Activated CD4-positive, alpha-beta T cell treated with anti-CD3 and anti-CD28 coated beads, Interleukin-2, amount 10 ng/mL, durations not matched to agents 7 days and 5 days (primary cell): ENCODE results near the gene STK4. TPM values are rescaled to one million over a fixed set of nuclear protein-coding genes. Genes with fewer than 3 reads are reported as not detected.

Experiments used
- CTCF ChIA-PET: fragments of 350-600 bp; sonication (Branson Sonifier 250); formaldehyde crosslinking; loops from one replicate; lab custom pipeline; 2021; ENCODE audit warnings: antibody characterized with exemption; lab: Charles Lee
- POLR2A ChIA-PET: fragments of 350-600 bp; sonication (Branson Sonifier 250); formaldehyde crosslinking; loops from one replicate; lab custom pipeline; 2021; ENCODE audit warnings: antibody characterized with exemption; lab: Charles Lee
- DNase-seq: peaks from one replicate; pipeline ENCODE4 v3.0.0-alpha.2; 2020
- H3K27ac Mint-ChIP-seq: one replicate; pipeline ENCODE4 v1.8.0; 2021; ENCODE audit warnings: mild to moderate bottlenecking, moderate library complexity, mixed read lengths
- H3K27me3 Mint-ChIP-seq: one replicate; pipeline ENCODE4 v1.8.0; 2021; ENCODE audit warnings: mixed read lengths
- H3K36me3 Mint-ChIP-seq: one replicate; pipeline ENCODE4 v1.8.0; 2021; ENCODE audit warnings: low read depth, mixed read lengths
- H3K4me1 Mint-ChIP-seq: one replicate; pipeline ENCODE4 v1.8.0; 2021; ENCODE audit warnings: mixed read lengths
- H3K4me3 Mint-ChIP-seq: one replicate; pipeline ENCODE4 v1.8.0; 2021; ENCODE audit warnings: mild to moderate bottlenecking, moderate library complexity, mixed read lengths
- H3K9me3 Mint-ChIP-seq: one replicate; pipeline ENCODE4 v1.8.0; 2021; ENCODE audit warnings: mixed read lengths
- total RNA-seq, 2 experiments: library from RNA; stranded (reverse); gene quantifications; one replicate each; pipeline ENCODE4 v1.2.3, GENCODE V29; 2021

The STK4 gene
- total RNA-seq, 2 experiments from 2014 or later = 201 to 229 TPM

DNA sequence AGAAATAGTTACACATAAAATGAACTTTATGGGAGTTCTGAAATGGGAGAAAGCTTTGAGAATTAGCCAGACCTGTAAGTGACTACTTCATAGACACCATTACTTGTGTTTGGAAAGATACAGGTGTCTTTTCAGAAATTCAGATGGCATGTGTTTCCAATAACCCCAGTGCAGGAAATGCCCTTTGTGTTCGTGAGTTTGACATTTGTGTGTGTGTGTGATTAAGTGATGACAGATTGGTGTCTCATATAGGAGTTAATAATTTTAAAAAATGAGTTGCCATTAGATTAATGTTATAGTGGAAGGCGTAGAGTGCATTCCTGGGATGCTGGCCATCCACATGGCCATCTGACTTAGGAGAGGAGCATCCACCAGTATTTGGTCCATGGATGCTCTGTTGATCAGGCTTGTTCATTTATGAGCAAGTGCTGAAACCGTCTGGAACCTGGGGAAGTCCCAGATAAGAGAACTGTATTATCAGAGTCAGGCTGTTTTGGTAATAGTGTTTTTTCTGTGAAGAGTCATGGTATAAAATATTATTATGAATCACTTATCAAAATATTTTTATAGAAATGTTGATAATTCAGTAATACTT is 3.1 kb downstream of the STK4 start:
- ChIA-PET CTCF (no interaction called here), POLR2A (no interaction called here)
- no peaks in the 10 kb centered on the region for H3K27me3 Mint-ChIP-seq
- peaks cover 53% of the 10 kb centered on the region for H3K4me1 Mint-ChIP-seq
- H3K4me3 Mint-ChIP-seq = peak overlapping the region; percentile 94
- peaks cover 64% of the 10 kb centered on the region for H3K36me3 Mint-ChIP-seq
- no peak for DNase-seq
- peak overlapping the region; percentile 96 for H3K27ac Mint-ChIP-seq
- H3K9me3 Mint-ChIP-seq = no peaks in the 10 kb centered on the region

DNA sequence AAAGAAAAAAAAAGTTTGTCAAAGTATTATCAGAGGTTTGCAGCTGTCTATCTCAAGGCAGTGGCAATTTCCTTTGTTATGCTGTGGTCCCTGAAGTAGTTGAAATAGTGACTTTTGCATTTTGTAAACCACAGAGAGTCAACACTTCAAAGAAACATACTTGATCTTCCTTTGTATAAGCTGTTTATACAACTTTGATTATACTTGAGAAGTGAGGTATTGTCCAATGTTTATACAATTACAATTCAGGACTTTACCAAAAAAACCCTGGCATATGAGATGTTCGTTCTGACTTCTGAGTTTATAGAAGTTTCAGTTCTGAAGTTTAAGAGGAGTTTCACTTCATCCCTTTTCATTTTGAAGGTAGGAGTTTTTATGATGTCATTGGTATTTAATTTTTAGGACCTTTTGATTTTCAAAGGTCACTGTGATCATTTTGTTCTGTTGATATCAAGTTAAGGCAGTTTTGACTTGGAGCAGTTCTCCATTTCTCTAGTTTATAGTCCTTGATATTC is 4.0 kb downstream of the STK4 start:
- Mint-ChIP-seq H3K27me3 (no peaks in the 10 kb centered on the region), H3K4me1 (peaks cover 56% of the 10 kb centered on the region), H3K4me3 (peak overlapping the region; percentile 94)

DNA sequence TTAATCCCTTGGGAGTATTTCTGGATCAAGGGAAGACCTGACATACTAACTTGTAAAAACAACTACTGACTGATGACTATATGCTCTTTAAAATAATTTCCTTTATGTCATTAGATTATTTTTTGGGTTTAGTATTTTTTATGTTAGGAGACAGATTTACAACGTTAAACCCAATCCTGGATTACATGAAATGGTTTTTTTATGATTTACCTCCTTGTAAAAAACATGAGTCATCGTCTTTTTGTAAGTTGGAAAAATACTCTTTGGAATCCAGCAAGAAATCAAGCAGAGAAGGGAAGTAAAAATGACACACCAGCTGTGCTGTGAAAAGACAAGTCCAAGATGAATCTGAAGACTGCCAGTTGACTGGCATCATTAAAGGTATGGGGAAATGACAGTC is 6.7 kb downstream of the STK4 start:
- Mint-ChIP-seq H3K27ac (no peak overlapping the region), H3K9me3 (no peaks in the 10 kb centered on the region), H3K27me3 (no peaks in the 10 kb centered on the region), H3K36me3 (peaks cover 83% of the 10 kb centered on the region), H3K4me1 (peaks cover 76% of the 10 kb centered on the region), H3K4me3 (peak overlapping the region; percentile 23)
- DNase-seq = no peak
- CTCF ChIA-PET = no interaction called here
- POLR2A ChIA-PET = no interaction called here

More for the DNA sequence above, 4.0 kb downstream of the STK4 start:
- no peak for DNase-seq
- Mint-ChIP-seq H3K27ac (peak overlapping the region; percentile 95), H3K36me3 (peaks cover 71% of the 10 kb centered on the region), H3K9me3 (no peaks in the 10 kb centered on the region)
- CTCF ChIA-PET = interaction anchor here (0.6 to 1.7 kb wide), 4 partner anchors 10 to 88 kb away, joined by 3 to 6 read pairs (median 4); partner anchors contain the start of gene TOMM34
- POLR2A ChIA-PET = no interaction called here

DNA sequence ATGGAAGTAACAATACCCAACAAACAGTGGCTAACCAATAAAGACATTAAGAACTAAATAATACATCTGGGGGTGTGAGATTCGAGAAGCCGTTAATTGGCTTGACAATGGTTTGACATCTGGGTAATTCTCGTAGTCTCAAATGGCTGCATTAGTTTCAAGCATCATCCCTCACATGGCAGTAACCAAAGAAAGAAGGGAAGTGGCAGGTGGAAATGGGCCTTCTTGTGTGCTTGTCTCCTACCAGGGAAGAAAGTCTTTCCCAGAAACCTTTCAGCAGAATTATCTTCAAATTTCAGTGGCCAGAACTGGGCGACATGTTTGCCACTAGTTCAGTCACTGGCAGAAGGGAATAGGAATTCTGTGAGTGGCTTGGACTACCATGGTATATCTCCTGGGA is 10.4 kb downstream of the STK4 start:
- H3K9me3 Mint-ChIP-seq = no peaks in the 10 kb centered on the region
- H3K4me1 Mint-ChIP-seq = peaks cover 75% of the 10 kb centered on the region
- no peaks in the 10 kb centered on the region for H3K27me3 Mint-ChIP-seq
- CTCF ChIA-PET = no interaction called here
- H3K4me3 Mint-ChIP-seq = no peak overlapping the region
- POLR2A ChIA-PET = no interaction called here
- peak overlapping the region; percentile 93 for H3K27ac Mint-ChIP-seq
- peaks cover 83% of the 10 kb centered on the region for H3K36me3 Mint-ChIP-seq
- DNase-seq = no peak

DNA sequence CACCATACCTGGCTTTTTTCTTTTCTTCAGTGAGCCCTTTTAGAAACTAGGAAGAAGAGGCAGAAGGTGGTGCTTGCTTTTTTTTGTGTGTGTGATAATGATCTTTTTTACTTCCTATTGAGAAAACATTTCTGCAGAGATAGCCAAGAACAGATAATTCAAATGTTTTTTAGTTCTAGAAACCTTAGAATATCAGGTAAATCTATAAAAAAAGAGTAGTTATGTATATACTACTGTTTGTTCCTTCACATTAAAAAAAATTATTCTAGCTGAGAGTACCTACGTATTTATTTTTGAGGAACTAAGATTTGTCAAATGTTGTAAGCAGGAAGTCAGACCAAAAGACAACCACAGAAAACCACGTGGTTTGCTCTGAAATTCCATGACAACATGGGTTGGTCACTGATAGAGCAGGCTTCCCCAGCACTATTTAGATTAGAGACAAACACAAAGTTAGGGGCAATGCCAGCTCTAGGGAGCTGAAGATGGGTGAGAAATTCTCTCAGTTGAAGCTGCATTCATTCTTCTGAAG is 12.8 kb downstream of the STK4 start:
- Mint-ChIP-seq H3K27me3 (no peaks in the 10 kb centered on the region), H3K9me3 (no peaks in the 10 kb centered on the region), H3K4me3 (peak overlapping the region; percentile 64), H3K36me3 (peaks cover 83% of the 10 kb centered on the region), H3K27ac (peak overlapping the region; percentile 93), H3K4me1 (peaks cover 75% of the 10 kb centered on the region)
- ChIA-PET CTCF (interaction anchor here (1.3 to 2.8 kb wide), 3 partner anchors 11 to 16 kb away, joined by 3 to 13 read pairs (median 8); no protein-coding TSS in a partner anchor), POLR2A (no interaction called here)
- peak; percentile 85 for DNase-seq

DNA sequence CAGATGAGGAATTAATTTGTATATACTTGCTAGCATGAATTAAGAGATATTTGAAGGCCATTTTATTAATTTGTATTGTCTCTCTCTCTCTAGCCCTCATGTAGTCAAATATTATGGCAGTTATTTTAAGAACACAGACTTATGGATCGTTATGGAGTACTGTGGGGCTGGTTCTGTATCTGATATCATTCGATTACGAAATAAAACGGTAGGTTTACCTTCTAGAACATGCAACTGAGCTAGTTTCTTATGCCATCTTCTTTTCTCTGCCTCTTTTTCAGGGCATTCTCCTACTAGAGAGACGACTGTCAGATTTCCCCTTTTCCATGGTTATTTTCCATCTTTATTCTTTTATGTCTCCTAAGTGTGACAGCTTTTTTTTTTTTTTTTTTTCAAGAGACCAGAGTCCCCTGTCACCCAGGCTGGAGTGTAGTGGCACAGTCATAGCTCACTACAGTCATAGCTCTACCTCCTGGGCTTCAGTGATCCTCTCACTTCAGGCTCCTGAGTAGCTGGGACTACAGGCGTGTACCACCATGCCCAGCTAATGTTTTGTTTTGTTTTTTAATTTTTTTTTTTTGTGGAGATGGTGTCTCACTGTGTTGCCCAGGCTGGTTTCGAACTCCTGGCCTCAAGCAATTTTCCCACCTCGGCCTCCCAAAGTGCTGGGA is 15.6 kb downstream of the STK4 start:
- CTCF ChIA-PET = interaction anchor here (0.6 to 1.4 kb wide), 7 partner anchors 9 to 766 kb away, joined by 3 to 6 read pairs (median 3); no protein-coding TSS in a partner anchor
- no peaks in the 10 kb centered on the region for H3K9me3 Mint-ChIP-seq
- POLR2A ChIA-PET = interaction anchor here (0.6 kb wide), 1 partner anchor 320 kb away, joined by 3 read pairs; no protein-coding TSS in a partner anchor
- no peak for DNase-seq
- no peaks in the 10 kb centered on the region for H3K27me3 Mint-ChIP-seq
- peaks cover 69% of the 10 kb centered on the region for H3K4me1 Mint-ChIP-seq
- peak overlapping the region; percentile 78 for H3K27ac Mint-ChIP-seq
- H3K4me3 Mint-ChIP-seq = no peak overlapping the region
- peaks cover 80% of the 10 kb centered on the region for H3K36me3 Mint-ChIP-seq

DNA sequence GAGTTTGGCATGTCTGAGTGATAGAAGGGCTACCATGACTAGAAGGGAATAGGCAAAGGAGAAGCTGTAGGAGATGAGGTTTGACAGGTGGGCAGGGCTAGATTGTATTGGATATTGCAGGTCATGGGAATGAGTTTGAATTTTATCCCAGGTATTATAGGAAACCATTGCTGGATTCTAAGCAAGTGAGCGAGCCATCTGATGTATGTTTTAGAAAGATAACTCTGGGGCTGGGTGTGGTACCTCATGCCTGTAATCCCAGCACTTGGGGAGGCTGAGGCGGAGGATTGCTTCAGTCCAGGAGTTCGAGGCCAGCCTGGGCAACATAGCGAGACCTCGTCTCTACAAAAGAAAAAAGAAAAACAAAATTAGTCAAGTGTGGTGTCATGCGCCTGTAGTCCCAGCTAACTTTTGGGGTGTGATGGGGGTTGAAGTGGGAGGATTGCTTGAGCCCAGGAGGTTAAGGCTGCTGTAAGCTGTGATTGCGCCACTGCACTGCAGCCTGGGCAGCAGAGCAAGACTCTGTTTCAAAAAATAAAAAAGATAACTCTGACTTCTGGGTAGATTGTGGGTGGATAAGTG is 16.9 kb downstream of the STK4 start:
- Mint-ChIP-seq H3K4me1 (peaks cover 60% of the 10 kb centered on the region), H3K27ac (peak overlapping the region; percentile 15), H3K4me3 (no peak overlapping the region), H3K36me3 (peaks cover 75% of the 10 kb centered on the region), H3K9me3 (no peaks in the 10 kb centered on the region), H3K27me3 (no peaks in the 10 kb centered on the region)
- POLR2A ChIA-PET = no interaction called here
- CTCF ChIA-PET = no interaction called here
- no peak for DNase-seq

DNA sequence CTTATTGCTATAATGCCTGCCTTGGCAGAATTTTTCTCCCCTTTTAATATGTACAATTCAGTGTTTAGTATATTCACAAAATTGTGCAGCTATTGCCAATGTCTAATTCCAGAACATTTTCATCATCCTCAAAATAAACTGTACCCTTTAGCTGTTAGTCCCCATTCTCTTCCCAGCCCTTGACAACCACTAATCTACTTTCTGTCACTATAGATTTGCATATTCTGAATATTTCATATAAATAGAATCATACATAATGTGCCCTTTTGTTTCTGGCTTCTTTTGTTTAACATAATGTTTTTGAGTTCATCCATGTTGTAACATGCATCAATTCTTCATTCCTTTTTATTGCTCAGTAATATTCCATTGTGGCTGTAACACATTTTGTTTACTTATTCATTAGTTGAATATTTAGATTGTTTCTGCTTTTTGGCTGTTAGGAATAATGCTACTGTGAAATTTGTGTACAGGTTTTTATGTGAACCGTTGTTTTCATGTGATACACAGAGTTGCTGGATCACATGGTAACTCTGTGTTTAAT is 22.4 kb downstream of the STK4 start:
- H3K4me3 Mint-ChIP-seq = no peak overlapping the region
- H3K4me1 Mint-ChIP-seq = peaks cover 65% of the 10 kb centered on the region
- no peaks in the 10 kb centered on the region for H3K27me3 Mint-ChIP-seq
- ChIA-PET CTCF (no interaction called here), POLR2A (no interaction called here)
- no peak for DNase-seq
- H3K27ac Mint-ChIP-seq = no peak overlapping the region
- peaks cover 71% of the 10 kb centered on the region for H3K36me3 Mint-ChIP-seq
- H3K9me3 Mint-ChIP-seq = no peaks in the 10 kb centered on the region

DNA sequence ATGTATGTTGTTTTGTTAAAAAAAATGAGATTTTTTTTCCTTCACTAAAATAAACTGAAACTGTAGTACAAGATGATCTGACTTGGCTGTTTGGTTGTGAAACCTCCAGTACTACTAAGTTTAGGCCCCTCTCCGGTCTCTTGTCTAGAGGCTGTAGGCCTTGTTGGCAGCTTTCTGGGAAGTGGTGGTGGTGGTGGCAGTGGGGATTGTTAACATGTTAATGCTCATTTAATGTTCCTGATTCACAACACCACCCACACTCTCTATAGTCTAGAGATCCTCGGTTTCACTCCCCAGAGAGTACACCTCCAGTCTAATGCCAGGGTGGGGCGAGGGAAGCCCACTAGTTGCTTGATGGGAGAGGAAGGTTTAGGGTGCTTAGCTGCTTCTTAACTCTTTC is 24.1 kb downstream of the STK4 start:
- POLR2A ChIA-PET = interaction anchor here (0.8 kb wide), 1 partner anchor 12 kb away, joined by 4 read pairs; no protein-coding TSS in a partner anchor
- Mint-ChIP-seq H3K27ac (peak overlapping the region; percentile 91), H3K36me3 (peaks cover 68% of the 10 kb centered on the region), H3K4me1 (peaks cover 70% of the 10 kb centered on the region), H3K4me3 (peak overlapping the region; percentile 74), H3K27me3 (no peaks in the 10 kb centered on the region), H3K9me3 (no peaks in the 10 kb centered on the region)
- DNase-seq = peak; percentile 31
- CTCF ChIA-PET = interaction anchor here (0.9 to 1.7 kb wide), 3 partner anchors 9 to 54 kb away, joined by 3 to 5 read pairs (median 3); no protein-coding TSS in a partner anchor

DNA sequence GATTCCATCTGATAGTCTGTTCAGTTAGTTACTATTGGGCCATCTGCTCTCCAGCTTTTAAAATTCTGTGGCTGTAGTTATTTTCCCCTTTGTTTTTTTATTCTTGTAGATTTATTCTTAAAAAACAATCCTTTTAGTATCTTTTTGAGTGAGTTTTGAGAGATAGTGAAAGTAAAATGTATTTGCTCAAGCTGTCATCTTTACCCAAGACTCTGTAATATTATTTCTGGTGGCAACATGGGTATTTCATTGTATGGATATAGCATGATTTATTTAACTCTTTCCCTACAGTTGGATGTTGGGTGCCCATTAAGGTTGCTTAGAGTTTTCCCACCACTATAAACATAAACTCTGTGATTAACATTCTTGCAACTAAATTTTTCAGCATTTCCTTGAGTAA is 24.6 kb downstream of the STK4 start:
- Mint-ChIP-seq H3K4me1 (peaks cover 70% of the 10 kb centered on the region), H3K9me3 (no peaks in the 10 kb centered on the region), H3K36me3 (peaks cover 67% of the 10 kb centered on the region), H3K4me3 (peak overlapping the region; percentile 74), H3K27ac (peak overlapping the region; percentile 91), H3K27me3 (no peaks in the 10 kb centered on the region)
- ChIA-PET CTCF (interaction anchor here (0.9 to 1.7 kb wide), 3 partner anchors 9 to 53 kb away, joined by 3 to 5 read pairs (median 3); no protein-coding TSS in a partner anchor), POLR2A (no interaction called here)
- no peak for DNase-seq

DNA sequence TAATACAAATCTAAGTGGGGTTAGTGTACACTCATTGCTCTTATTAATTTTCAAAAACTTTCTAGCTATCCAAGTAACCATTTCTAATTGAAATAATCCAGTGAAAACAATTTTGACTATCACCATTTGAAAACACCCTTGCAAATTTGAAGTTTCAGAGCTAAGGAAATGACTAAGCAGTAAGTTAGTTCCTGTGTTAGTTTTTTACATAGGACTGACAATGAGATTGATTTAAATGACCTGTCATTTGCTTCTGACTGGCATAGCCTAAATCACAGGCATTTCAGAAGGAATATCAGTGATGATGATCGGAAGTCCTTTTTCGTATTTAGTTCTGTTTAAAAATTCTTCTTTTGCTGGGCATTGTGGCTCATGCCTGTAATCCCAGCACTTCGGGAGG is 27.0 kb downstream of the STK4 start:
- H3K4me3 Mint-ChIP-seq = peak overlapping the region; percentile 23

DNA sequence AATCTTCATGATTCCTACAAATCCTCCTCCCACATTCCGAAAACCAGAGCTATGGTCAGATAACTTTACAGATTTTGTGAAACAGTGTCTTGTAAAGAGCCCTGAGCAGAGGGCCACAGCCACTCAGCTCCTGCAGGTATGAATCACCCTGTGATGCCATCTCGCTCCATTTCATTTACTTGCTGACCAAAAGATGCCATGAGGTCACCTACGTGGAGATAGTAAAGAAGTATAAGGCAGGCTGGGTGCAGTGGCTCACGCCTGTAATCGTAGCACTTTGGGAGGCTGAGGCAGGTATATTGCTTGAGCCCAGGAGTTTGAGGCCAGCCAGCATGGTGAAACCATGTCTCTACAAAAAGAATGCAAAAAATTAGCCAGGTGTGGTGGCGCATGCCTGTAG is 30.9 kb downstream of the STK4 start:
- no peak overlapping the region for H3K4me3 Mint-ChIP-seq
- H3K9me3 Mint-ChIP-seq = no peaks in the 10 kb centered on the region
- H3K27ac Mint-ChIP-seq = peak overlapping the region; percentile 16
- peaks cover 73% of the 10 kb centered on the region for H3K36me3 Mint-ChIP-seq
- H3K4me1 Mint-ChIP-seq = peaks cover 43% of the 10 kb centered on the region
- CTCF ChIA-PET = interaction anchor here (0.7 to 1.6 kb wide), 3 partner anchors 10 to 15 kb away, joined by 4 to 8 read pairs (median 6); no protein-coding TSS in a partner anchor
- H3K27me3 Mint-ChIP-seq = no peaks in the 10 kb centered on the region
- no peak for DNase-seq
- POLR2A ChIA-PET = no interaction called here

More for the DNA sequence above, 27.0 kb downstream of the STK4 start:
- Mint-ChIP-seq H3K27me3 (no peaks in the 10 kb centered on the region), H3K9me3 (no peaks in the 10 kb centered on the region), H3K36me3 (peaks cover 72% of the 10 kb centered on the region), H3K4me1 (peaks cover 59% of the 10 kb centered on the region), H3K27ac (peak overlapping the region; percentile 76)
- ChIA-PET POLR2A (interaction anchor here (1.1 kb wide), 1 partner anchor 26 kb away, joined by 5 read pairs; no protein-coding TSS in a partner anchor), CTCF (interaction anchor here (1.0 to 2.3 kb wide), 2 partner anchors 14 to 30 kb away, joined by 3 to 10 read pairs; no protein-coding TSS in a partner anchor)
- DNase-seq = no peak
